ENCODE data around the gene IMPA2.
A peak's percentile ranks its signal among the peaks of the same experiment; 100 is the strongest.

Gene IMPA2

DNA sequence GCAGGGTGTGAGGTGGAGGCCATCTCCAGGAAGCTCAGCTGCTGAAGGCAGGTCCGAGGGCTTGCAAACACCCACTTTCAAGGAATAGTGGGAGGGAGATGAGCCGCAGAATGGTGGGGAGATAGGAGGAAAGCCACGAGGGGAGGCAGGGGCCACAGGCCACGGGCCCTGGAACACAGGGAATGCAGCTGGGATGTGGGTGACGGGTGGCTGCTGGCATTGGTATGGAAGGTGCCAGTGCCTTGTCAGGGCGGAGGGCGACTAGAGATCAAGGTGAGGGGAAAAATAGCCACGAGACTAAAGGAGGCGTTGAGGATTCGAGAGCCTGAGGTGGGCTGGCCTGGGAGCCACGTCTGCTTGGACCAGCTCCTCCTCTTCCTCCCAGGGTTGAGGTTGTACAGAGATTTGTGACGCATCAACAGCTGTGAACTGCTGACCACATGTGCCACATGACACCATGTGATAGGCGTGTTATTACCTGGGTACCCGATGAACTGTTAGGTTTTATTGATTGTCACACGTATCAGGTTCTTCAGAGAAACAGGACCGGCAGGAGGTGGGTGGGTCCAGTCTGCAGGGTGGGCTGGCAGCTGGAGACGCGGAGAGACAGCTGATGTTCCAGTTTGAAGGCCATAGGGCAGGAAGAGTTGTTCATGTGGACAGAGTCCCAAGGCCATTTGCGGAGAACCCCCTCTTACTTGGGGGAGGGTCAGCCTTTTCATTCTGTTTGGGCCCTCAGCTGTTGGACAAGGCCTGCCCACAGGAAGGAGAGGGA is 9.9 kb downstream of the IMPA2 start:
- no peak for DNase-seq

DNA sequence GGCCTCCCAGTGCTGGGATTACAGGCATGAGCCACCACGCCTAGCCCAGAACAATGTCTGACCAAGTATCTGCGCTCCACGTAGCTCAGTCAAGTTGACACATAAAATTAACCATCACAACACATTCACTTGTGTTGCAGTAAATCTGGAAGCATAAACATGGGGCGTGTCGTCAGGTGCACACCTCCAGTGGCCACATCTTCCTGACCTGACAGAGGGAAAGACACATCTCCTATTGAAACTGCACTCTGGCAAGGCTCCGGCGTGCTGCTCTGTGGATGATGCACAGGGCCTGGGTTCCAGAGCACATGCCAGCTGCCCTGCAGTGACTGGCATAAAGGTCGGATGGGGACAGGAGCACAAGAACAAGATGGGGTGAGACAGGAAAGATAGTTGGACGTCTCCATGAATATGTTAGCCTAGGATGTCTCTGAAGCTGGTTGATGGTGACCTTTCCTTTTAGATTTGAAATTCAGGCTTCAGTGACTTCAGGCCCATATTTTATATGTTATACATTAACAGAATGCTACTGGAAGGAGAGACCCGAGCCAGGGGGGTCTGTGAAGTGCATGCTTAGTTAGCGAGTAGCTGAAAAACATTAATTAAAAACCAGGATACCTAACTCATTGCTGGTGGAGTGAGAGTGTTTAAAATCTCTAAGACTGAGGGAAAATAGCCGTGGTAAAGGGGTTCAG is 10.9 kb downstream of the IMPA2 start:
- no peak for DNase-seq

DNA sequence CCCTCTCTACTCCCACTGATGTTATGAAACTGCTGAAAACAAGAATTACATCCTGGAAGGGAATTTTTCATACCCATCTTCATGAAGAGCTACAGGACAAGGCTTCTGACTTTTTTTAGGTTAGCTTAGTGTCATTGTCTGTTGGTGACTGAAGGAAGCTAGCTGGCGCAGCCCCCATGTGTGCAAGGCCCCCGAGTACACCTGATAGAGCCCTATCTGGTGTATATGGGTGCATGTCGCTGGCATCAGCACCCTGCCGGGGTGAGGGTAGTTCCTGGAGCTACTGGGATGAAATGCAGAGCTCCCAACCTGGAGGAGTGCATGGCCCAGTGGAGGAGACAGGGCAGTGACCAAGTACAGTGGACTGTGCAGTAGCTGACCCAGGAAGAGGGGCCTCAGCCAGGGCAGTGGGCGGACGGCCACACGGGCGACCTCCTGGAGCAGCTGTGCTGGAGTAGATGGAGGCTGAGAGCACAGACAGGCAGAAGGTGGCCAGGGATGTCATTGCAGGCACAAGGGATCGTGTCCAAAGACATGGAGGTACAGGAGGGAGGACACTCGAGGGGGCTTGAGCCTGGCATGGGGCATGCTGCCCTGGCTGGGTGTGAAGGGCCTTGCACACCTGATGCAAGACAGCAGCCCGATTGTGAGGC is 12.1 kb downstream of the IMPA2 start:
- no peak for DNase-seq

DNA sequence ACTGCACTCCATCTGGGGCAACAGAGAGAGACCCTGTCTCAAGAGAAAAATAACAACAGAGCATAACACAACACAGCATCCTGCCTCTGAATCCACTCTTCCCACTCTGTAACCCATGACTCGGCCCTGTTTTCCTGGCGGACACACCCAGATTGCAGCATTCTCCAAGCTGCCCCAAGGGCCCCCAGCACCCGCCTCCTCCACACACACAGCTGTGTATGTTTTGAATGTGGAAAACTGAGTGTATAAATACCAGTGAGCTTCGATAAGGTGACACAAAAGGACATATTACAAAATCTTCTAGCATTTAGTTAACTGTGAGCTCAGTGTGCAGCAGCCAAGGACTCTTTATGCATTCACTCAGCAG is 13.0 kb downstream of the IMPA2 start:
- DNase-seq, result no peak

DNA sequence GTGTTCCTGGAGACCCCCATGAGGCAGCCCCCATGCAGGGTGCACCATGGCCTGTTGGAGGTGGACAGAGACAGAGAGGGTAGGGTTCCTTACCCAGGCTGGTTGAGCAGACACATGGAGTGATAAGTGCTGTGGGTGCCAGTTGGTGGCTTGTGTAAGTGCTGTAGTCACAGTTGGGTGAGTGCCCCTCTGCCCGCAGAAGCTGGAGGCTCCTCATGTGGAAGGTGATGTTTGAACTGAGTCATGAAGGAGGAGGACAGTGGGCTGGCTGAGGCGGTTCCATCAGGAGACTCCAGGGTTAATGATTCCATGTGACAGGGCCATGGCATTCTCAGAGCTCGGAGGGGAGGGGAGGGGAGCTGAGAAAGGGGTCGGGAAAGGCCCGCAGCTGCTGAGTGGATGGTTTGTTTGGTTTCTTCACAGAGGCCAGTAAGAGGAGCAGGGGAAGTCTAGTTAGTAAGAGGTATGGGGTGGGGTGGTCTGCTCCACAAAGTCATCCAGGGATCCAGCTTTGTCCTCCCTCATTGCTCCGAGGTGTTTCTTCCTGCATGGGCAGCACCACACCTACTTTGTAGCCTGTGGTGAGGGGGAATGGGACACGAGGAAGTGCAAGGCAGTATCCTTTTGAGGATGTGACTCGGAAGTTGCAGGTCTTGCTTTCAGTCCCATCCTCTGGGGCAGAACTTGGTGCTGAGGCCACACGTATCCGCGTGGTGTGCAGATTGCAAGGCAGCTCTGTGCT is 13.6 kb downstream of the IMPA2 start:
- DNase-seq, result no peak

DNA sequence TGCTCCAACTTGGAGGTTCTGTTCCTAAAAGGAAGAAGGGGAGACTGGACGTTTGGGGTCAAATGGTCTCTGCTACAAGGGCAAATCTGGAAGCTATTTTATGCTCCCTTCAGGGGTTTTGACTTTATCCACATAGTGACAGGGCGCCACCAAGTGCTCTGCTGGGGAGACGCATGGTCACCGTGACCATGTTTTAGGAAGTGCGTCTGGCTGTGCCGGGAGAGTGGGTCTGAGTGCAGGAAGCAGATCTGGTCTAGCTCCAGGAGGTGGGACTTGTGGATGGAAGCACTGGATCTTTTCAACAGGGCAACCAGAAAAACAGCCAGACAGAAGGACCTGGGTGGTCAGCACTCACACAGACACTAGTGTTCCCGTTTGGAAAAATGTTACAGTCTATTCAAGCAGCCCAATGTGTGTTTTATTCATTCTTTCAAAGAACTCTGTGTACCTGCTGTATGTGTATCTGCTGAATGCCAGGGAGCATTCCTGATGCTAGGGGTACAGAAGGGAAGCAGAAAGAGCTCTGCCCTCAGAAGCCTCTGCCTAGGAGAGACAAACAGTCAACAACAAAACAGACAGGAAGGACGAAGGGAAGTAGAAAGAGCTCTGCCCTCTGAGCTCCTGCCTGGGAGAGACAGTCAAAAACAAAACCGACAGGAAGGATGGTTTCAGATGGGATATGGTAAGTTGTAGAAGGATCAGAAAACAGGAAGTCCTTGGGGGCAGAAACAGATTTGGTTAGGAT is 14.3 kb downstream of the IMPA2 start:
- DNase-seq, result peak; percentile 41

DNA sequence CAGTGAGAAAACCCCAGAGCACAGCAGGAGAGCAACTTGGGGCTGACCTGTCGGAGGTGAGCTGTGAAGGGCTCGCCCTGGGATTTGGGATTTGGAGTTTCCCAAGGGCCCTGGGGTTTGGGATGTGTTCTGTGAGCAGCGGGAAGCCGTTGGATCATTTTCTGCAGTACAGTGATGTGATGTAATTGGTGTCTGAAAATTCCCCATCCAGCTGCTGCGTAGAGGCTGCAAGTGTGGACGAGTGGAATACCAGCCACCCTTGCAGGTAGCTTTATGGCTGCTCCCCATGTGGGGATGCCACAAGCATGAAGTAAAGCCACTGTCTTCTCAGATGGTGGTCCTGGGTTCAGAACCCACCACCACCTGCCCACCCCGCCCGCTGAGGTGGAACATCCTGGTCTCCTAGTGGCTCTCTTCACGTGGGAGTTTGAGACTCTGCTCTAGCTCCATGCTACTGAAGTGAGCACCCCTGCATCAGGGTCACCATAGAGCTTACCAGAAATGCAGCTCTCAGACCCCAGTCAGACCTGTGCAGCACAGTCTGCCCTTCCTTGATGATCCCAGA is 15.0 kb downstream of the IMPA2 start:
- no peak for DNase-seq

DNA sequence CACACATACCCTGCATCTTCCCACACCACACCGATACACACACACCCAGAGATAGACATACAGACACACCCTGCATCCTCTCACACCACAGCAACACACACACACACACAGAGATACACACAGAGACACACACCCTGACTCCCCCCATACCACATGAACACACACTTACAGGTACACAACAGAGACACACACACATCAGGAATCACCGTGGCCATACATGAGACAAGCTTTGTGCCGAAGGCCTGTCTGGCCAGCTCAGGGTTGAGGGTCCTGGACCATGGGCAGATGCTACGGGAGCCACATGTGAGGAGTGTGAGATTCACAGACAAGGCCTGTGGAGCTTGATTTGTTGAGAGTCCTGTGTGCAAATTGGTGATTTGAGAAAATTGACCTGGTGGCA is 15.6 kb downstream of the IMPA2 start:
- DNase-seq, result no peak

DNA sequence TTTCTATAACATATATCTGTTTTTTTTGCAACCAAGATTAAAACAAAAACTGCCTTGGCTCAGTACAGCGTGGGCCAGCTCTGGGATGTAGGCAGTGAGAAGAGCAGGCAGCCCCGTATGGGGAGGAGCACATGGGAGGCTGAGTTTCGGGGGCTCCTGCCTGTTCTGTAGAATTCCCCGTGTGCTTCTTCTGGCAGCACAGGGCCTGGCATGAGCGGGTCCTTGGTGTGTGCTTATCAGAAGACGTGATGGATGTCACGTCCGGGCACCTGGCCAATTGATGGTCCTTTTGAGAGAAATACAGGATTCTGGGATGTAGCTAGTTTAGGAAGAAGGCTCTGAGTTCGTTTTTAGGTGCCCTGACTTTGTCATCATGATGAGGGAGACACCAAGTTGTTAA is 16.2 kb downstream of the IMPA2 start:
- DNase-seq, result no peak

DNA sequence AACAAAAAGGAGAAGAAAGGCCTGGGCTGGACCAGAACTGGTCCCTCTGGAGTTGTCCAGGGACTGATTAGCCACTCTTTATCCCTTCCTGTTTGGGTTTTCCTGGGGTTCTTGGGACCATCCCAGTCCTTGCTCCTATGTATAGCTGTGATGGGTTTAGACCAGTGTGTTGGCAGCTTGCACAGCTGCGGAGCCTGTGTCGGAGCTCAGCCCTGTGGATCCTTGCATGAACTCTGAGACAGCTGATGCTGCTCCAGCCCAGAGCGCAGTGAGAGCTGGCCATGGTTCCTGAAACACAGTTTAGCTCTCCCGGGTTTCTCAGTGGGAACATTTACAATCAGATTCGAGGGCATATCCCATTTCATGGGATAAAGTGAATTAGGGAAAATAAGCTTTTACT is 16.9 kb downstream of the IMPA2 start:
- DNase-seq, result no peak

DNA sequence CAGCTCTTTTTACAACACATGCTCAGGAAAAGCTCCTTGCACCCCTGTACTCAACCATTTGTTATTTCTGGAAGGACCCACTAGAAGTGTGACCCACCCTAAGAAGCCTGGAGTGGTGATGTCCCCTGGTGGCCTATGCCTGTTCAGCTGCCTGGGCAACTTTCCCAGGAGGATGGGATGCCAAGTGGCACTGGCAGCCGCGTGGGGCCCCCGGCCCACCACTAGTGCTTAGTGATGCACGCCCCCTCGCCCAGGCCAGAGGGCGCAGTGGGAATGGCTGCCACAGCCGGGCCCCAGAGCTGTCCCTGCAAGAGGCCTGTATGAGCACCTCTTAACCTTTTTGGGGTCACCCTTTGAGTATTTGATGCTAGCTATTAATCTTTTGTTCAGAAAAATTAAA is 18.1 kb downstream of the IMPA2 start:
- no peak for DNase-seq

DNA sequence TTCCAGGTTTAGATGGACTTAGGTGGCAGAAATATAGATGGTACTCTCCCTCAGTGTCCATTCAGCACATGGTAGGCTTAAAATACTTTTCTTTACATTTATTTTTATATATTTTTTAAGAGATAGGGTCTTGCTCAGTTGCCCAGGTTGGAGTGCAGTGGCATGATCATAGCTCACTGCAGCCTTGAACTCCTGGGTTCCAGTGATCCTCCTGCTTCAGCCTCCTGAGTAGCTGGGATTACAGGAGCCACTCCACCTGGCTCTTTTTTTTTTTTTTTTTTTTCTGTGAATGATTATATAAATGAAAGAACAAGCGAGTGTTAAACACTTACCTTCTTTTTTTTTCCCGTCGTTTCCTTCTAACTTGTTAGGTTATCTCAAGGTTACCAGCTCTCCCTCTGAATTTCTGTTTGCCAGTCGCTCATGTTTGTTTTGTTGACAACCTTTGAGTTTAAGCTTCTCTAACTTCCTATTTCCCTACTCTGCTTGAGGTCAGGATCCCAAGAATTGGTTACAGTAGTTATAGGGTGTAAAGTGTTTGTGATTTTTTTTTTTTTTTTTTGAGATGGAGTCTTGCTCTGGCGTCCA is 18.9 kb downstream of the IMPA2 start:
- DNase-seq, result no peak

DNA sequence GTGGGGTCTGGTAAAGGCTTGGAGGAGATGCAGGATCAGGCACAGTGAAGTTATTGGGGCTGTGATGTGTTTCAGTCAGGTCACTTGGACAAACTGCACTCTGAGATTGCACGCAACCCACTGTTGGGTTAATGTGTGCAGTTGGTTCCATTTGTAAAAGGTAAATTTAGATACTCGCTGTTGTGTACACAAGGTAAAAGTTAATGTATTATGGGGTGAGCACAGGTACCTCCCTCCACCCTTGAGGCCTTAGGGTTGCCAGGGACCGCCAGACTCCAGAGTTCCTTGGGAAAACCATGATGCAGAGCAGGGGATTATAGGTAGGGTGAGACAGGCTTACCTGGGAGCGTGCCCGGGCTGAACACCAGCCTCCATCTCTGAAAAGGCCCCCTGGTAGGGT is 20.1 kb downstream of the IMPA2 start:
- DNase-seq, result no peak

DNA sequence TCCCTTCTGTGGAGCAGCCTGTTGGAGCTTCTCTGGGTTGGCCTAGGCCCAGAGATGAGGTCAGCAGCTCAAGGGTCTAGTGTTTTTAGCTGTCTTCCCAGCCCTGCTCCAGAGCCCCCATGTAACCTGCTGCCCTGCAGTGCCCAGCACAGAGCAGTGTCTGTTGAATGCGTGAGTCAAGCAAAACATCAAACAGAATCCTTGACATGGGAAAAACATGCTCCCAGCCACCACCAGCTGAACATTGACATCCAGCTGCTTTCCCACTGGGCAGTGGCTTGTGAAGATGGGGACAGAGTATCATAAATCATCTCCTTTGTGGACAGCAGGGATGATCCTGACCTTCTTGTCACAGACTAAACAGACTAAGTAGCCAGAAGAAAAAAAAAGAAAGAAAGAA is 22.6 kb downstream of the IMPA2 start:
- no peak for DNase-seq

DNA sequence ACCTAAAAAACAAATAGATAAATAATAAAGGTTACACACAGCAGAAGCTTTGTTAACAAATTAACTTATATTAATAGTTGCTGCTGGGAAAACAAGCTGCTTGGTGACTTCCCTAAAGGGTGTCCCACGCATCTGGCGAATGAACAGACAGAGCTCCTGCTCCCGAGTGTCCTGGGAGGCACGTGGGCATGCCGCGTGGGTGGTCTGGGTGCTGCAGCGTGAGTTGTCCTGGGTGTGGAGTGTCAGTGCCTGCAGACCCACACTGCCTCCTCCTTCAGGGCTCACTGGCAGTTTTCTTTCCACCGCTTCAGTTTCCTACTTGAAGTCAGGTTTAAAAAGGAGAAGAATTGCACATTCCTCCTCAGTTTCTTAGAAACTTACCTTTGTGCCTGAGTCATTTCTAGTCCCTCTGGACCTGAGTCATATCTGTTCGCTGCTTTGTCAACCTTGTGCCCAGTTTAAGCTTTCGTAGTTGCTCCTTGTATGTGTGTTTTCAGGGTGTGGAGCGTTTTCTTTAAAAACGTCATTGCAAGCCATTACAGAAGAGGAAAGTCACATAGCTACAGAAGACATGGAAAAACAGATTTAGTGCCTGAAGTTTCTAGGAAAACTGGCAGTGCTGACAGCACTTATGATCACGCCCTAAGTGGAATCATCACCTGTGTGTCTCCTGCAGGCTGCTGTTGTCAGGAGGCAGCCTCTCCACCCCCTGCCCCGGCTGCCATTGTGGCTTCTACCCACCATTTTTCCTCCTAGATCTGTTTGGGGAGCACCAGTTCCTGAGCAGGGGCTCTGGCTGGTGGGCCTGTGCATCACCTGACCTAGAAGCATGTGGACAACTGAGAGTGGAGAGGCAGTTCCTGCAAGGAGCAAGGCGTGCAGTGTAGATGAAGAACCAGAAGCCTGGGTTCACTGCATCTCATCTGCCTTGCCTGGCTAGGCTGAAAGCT is 24.5 kb downstream of the IMPA2 start:
- no peak for DNase-seq

DNA sequence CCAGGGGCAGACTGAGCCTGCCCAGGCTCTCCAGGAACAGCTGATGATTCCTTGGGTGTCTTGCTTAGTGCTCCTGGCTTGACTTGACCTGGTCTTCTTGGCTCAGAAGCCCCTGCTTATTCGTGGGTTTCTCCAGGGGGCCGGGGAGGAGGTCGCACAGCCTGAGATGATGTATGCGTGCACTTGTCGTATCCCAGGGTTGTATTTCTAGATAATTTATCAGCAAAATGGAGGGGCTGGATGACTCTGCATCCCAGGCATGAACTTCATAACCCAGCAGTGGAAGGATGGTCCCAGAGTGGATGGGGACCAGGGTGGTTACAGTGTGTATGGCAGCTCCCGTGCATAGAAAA is 25.2 kb downstream of the IMPA2 start:
- DNase-seq, result no peak

DNA sequence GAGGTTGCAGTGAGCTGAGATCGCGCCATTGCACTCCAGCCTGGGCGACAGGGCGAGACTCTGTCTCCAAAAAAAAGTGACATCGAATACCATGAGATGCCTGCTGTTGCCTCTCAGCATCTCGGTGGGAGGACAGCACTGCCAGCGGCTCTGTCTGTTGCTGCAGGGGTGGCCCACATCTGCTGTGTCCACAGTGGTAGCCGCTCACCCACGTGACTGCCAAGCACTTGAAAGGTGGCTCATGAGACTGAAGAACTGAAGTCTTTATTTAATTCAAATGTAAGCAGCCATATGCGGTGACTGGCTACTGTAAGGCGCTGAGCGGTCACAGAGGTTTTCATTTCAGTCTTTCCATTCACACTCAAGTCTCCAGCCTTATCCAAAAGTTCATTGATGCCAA is 25.8 kb downstream of the IMPA2 start:
- no peak for DNase-seq

DNA sequence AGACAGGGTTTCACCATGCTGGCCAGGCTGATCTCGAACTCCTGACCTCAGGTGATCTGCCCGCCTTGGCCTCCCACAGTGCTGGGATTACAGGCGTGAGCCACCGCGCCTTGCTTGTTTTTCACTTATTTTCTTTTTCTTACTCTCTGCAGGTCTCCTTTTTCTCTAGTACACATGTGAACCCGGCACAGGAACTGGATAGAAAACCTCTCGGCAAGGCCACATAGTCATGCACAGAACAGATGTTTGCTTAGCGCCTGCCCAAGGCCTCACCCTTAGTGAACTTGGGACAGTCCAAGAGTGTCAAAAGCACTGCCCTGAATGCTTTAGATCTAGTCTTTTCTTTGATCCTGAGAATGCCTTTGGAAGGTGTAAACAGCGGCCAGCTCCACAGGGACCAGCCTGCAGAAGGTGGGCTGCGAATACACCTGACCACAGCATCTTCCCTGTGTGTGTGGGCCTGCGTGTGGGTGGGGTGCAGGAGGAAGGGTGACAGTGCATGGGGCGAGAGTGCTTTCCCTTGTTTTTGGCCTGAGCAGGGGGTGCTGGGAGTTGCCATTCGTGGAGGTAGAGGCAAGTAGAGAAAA is 27.0 kb downstream of the IMPA2 start:
- DNase-seq, result no peak

DNA sequence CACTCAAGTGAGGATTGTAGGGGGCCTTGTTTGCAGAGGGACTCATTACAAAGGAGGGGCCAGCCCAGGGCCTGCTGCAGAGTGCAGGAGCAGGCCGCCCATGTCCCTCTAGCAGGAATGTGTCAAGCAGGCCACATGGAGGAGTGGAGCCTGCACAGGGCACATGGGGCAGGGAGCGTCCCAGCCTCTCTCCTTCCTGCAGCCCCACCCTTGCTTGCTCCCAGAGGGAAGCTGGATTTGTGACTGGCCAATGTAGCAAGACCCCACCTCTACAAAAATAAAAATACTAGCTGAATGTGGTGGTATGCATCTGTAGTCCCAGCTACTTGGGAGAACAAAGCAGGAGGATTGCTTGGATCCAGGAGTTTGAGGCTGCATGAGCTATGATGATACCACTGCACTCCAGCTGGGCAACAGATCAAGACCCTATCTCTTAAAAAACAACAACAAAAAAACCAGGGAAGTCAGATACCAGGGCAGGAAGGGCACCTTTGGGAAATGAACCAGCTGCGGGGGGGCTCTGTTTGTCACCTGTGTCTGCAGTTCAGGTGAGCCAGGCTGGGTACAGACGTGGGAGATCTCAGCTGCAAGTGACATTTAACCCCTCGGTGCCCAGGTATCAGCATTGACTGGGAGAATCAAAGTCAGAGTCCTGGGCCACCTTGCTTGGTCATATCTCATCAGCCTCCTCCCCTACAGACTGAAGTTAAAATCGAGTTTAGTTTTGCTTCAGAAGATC is 27.7 kb downstream of the IMPA2 start:
- DNase-seq, result no peak
